ENCODE measurements around the gene SDR9C7.

DNA sequence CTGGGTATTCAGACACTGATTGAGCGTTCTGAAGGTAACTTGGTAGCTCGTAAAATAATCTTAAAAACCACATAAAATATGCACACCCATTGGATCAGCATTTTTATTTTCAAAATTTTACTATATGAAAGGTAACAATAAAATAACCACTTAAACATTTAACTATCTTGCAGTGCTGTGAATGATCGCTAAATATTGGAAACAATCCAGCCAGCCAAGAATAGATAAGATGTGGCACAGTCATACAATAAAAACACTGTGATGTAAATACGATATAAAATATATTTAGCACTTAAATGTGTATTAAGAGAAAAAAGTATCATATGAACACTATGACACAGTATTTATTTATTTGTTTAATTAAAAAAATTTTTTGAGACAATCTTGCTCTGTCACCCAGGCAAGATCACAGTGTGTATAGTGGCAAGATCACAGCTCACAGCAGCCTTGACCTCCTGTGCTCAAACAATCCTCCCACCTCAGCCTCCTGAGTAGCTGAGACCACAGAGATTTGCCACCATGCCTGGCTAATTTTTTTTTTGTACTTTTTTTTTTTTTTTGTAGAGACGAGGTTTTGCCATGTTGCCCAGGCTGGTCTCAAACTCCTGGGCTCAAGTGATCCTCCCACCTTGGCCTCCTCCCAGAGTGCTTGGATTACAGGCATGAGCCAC lies 39.4 kb downstream of the SDR9C7 start:
- TF ChIP-seq TARDBP (IDR thresholded peaks at IDR 0.05) (no peak), ARNT (IDR thresholded peaks at IDR 0.05) (no peak), BHLHE40 (IDR thresholded peaks at IDR 0.05; ENCODE audit: borderline replicate concordance) (no peak)
- TF ChIP-seq, protein P1, sequence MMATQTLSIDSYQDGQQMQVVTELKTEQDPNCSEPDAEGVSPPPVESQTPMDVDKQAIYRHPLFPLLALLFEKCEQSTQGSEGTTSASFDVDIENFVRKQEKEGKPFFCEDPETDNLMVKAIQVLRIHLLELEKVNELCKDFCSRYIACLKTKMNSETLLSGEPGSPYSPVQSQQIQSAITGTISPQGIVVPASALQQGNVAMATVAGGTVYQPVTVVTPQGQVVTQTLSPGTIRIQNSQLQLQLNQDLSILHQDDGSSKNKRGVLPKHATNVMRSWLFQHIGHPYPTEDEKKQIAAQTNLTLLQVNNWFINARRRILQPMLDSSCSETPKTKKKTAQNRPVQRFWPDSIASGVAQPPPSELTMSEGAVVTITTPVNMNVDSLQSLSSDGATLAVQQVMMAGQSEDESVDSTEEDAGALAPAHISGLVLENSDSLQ (IDR thresholded peaks at IDR 0.05), result no peak

Measured in HEK293T (cell line).